Right ventricle myocardium superior (tissue), 1 donor: Measurements from ENCODE around the gene PARK7. TPM values are rescaled to one million over a fixed set of nuclear protein-coding genes. Genes with fewer than 3 reads are reported as not detected.

Source experiments
- ATAC-seq: fragments of 200-7000 bp; cut with Tn5 transposase; one replicate; pipeline ENCODE4 v1.9.1; 2020; ENCODE audit warnings: mild to moderate bottlenecking; ENCODE audit not compliant: poor library complexity
- DNase-seq: peaks from one replicate; pipeline ENCODE4 v3.0.0-alpha.2; 2020
- intact Hi-C: fragments of 100-400 bp; cut with DNase I; formaldehyde crosslinking; loops from one replicate; pipeline ENCODE4 v1.11.2; 2022
- total RNA-seq: library from RNA; stranded (reverse); fragmentation: NEBNext Ultra II Directional; extraction: Animal tissue kit (Norgen Biotek cat#: 25700); gene quantifications from one replicate; pipeline ENCODE4 v1.2.1, GENCODE V29; 2021
- donor health status: DM: no; HTN: yes; CAD: no; lungs with severe emphysema.

The PARK7 gene
- total RNA-seq, 1 donor from 2014 or later: 361 TPM

DNA sequence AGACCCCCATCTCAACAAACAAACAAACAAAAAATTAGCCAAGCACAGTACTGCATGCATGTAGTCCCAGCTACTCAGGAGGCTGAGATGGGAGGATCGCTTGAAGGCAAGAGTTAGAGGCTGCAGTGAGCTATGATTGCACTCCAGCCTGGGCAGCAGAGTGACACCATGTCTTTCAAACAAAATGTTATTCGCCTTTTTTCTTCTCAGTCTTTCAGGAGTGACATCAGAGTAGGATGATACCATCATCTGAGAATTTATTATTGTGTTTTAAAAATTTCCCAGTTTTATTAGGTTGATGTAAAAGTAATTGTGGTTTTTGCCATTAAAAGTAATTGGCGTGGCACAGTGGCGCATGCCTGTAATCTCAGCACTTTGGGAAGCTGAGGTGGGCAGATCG lies 10.8 kb downstream of the PARK7 start:
- no peak for ATAC-seq
- intact Hi-C loops: no loop called here
- DNase-seq: no peak

- DNase-seq (no peak), ATAC-seq (no peak)
- intact Hi-C loops: no loop called here
Observed at GRCh38 chr1:7973086-7973485, 11.6 kb downstream of the PARK7 start.

GRCh38 chr1:7975212-7975865 lies 13.8 kb downstream of the PARK7 start:
- intact Hi-C loops: no loop called here
- ATAC-seq (peak; percentile 96), DNase-seq (peak; percentile 69)

GRCh38 chr1:7980984-7981383 lies 19.5 kb downstream of the PARK7 start:
- intact Hi-C loops: loop anchor here (5.0 kb wide), 1 partner anchor 331 kb away; no protein-coding TSS in a partner anchor
- no peak for ATAC-seq
- no peak for DNase-seq

- intact Hi-C loops: loop anchor here (5.0 kb wide), 1 partner anchor 329 kb away; no protein-coding TSS in a partner anchor
- ATAC-seq: peak; percentile 69
Observed at GRCh38 chr1:7983086-7983778, 21.7 kb downstream of the PARK7 start.

GRCh38 chr1:7984811-7985210 lies 23.3 kb downstream of the PARK7 start:
- no peak for ATAC-seq
- intact Hi-C loops: loop anchor here (5.0 kb wide), 1 partner anchor 327 kb away; no protein-coding TSS in a partner anchor
- no peak for DNase-seq

More at GRCh38 chr1:7983086-7983778, 21.7 kb downstream of the PARK7 start:
- no peak for DNase-seq

- intact Hi-C loops: no loop called here
- ATAC-seq: no peak
- no peak for DNase-seq
Observed at GRCh38 chr1:7985851-7986612, 24.5 kb downstream of the PARK7 start.

DNA sequence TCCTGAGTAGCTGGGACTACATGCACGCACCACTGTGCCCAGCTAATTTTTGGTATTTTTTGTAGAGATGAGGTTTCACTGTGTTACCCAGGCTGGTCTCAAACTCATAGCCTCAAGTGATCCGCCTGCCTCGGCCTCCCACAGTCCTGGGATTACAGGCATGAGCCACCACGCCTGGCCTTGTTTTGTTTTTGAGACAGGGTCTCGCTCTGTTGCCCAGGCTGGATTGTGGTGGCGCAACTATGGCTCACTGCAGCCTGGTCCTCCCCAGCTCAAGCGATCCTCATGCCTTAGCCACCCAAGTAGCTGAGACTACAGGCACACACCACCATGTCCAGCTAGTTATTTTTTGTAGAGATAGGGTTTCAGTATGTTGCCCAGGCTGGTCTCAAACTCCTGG lies 26.0 kb downstream of the PARK7 start:
- intact Hi-C loops: no loop called here
- DNase-seq: no peak
- ATAC-seq: no peak

DNA sequence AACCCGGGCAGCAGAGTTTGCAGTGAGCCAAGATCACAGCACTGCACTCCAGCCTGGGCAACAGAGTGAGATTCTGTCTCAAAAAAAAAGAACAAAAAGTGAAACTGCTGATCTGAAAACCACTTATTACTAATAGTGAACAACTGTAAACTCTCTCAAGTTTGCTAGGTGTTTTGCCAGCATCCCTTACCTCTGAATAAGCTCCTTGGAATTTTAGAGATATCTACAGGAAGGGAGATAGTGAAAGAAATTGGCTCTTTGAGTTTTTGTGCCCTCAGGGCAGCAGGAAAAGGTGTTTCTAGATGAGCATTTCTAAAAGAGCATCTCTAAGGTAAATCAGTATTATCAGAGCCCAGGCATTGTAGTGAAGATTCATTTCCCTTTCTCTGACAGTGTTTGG lies 27.1 kb downstream of the PARK7 start:
- no peak for ATAC-seq
- DNase-seq: no peak
- intact Hi-C loops: no loop called here

- intact Hi-C loops: no loop called here
- DNase-seq (peak; percentile 54), ATAC-seq (peak; percentile 68)
Observed at GRCh38 chr1:7989762-7990428, 28.4 kb downstream of the PARK7 start.

DNA sequence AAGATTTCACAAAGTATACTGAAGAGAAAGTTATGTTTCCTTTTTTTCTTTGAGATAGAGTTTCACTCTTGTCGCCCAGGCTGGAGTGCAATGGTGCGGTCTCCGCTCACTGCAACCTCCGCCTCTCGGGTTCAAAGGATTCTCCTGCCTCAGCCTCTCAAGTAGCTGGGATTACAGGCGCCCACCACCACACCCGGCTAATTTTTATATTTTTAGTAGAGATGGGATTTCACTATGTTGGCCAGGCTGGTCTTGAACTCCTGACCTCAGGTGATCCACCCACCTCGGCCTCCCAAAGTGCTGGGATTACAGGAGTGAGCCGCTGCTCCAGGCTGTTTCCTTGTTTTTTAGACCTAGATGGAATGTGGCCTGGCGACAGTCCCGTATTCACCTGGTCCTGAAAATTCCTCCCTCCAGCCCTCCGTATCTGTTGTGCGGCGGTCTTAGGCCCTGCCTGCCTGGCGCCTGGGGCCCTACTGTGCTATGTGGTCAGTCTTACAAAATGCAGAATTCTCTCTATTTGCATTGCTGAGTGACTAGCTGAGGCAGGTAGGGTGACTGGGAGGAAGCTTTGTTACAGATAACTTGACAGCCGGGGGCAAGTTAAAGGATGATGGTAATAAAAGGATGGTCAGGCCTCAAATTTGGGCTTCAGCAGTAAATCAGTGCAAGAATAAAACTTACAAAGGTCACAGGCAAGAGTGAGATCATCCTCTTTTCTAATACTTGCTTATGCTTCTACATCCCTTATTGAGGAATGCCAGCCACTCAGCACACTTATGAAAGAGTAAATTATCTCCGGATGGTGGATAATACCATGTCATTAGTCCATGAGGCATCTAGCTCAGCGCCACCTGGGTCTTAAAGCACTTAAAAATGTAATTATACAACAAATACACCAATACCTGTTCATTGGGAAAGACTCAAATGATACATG lies 30.3 kb downstream of the PARK7 start:
- DNase-seq (no peak), ATAC-seq (no peak)
- intact Hi-C loops: no loop called here

GRCh38 chr1:7992885-7993284 lies 31.4 kb downstream of the PARK7 start:
- intact Hi-C loops: no loop called here
- DNase-seq (no peak), ATAC-seq (no peak)

DNA sequence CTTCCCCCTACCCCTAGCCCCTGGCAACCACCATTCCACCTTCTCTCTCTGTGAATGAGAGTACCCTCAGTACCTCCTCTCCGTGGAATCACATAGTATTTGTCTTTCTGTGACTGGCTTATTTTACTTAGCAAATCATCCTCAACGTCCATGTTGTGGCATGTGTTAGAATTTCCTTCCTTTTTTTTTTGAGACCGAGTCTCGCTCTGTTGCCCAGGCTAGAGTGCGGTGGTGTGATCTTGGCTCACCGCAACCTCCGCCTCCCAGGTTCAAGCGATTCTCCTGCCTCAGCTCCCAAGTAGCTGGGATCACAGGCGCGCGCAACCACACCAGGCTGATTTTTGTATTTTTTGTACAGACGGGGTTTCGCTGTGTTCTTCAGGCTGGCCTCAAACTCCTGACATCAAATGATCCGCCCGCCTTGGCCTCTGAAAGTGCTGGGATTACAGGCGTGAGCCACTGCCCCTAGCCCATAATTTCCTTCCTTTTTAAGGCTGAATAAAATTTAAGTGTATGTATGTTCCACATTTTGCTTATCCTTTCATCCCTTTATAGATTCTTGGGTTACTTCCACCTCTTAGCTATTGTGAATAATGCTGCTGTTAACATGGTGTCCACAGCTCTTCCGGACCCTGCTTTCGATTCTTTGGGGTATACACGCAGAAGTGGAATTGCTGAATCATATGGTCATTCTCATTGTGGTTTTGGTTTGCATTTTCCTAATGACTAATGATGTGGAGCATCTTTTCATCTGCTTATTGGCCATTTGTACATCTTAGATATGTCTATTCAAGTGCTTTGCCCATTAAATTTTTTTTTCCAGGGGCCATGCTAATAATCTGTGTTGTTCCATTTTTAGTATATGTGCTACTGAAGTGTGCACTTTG lies 32.3 kb downstream of the PARK7 start:
- no peak for DNase-seq
- intact Hi-C loops: no loop called here
- no peak for ATAC-seq

DNA sequence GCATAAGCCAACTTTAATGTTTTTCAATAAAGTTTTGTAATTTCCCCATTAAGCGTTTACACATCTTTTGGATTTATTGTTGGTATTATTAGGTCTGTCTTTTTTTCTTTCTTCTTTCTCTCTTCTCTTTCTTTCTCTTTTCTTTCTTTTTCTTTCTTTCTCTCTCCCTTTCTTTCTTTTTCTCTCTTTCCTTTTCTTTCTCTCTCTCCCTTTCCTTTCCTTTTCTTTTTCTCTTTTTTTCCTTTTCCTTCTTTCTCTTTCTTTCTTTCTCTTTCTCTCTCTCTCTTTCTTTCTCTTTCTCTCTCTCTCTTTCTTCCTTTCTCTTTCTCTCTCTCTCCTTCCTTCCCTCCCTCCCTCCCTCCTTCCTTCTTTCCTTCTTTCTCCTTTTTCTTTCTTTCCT lies 33.3 kb downstream of the PARK7 start:
- DNase-seq (no peak), ATAC-seq (no peak)
- intact Hi-C loops: no loop called here

DNA sequence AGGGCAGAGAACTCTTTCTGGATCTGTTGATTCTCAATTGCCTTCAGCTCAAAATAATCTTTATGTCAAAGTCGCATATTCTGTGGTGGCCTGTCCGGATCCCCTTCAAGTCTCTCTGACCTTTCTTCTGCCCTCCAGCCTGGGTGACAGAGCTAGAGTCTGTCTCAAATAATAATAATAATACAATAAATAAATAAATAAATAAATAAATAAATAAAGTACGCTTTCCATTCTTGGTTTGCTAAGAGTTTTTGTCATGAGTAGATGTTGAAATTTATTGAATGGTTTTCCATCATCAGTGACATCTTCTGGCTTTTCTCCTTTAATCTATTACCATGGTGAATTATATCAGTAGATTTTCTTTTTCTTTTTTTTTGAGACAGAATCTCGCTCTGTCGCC lies 33.9 kb downstream of the PARK7 start:
- no peak for ATAC-seq
- intact Hi-C loops: no loop called here
- DNase-seq: no peak

DNA sequence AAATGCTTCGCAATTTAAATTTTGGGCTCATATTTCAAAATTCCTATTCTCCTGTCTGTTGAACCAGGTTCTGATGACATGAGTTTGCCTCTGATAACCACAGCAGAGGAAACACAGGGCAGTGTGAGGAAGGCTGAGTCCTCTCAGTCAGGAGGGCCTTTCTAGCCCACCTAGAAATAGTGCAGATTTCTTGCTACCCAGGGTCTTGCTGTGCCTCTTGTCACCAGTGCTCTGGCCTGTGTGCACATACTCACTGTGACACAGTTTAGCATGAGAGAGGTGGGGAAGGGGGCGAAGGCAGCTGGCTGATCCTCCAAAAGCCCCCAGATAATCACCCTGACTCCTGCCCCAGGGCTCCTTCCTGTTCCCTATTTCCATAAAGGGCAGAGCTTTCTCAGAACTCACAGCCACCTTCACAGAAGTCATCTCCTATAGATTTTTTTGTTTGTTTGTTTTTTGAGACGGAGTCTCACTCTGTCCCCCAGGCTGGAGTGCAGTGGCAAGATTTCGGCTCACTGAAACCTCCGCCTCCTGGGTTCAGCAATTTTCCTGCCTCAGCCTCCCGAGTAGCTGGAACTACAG lies 40.9 kb downstream of the PARK7 start:
- intact Hi-C loops: no loop called here
- ATAC-seq (no peak), DNase-seq (no peak)

GRCh38 chr1:8002921-8003320 lies 41.4 kb downstream of the PARK7 start:
- intact Hi-C loops: no loop called here
- DNase-seq (no peak), ATAC-seq (no peak)
